ENCODE measurements around the gene PPP4R1. TPM values are rescaled to one million over a fixed set of nuclear protein-coding genes. Genes with fewer than 3 reads are reported as not detected.

Gene PPP4R1
- total and polyA plus RNA-seq, 2 of the 4 experiments (the other 2 are of a cell fraction), result 80.6 to 123 TPM

DNA sequence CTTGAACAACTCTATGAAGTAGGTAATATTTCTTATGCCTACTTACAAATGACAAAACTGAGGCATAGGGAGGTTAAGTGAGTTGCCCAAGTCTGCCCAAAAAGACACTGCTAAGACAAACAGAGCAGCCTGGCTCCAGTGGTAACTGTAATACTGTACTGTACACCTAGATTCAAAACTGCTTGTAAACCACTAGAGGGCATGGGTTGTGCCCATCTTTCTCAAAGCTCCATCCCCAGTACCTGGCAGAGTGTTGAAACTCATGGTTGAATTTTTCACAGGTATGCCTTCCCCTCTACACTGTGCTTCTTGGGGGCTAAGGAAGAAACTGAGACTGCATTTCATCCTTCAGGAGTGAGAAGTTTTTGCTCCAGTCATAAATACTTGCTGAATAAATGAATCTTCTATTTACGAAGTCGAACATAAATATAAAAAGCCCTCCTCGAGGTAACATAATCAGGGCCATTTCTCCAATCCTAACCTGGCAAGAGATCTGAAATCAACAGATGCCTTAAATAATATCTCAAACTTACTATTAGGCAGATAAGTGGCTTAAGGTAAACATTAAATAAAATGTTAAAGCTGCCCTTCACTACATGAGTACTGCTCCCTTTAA lies 2.0 kb downstream of the PPP4R1 start (continued):
- TF ChIP-seq, protein P1, sequence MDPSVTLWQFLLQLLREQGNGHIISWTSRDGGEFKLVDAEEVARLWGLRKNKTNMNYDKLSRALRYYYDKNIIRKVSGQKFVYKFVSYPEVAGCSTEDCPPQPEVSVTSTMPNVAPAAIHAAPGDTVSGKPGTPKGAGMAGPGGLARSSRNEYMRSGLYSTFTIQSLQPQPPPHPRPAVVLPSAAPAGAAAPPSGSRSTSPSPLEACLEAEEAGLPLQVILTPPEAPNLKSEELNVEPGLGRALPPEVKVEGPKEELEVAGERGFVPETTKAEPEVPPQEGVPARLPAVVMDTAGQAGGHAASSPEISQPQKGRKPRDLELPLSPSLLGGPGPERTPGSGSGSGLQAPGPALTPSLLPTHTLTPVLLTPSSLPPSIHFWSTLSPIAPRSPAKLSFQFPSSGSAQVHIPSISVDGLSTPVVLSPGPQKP (IDR thresholded peaks at IDR 0.05; ENCODE audit: borderline replicate concordance, low read depth, low read length), result no peak

DNA sequence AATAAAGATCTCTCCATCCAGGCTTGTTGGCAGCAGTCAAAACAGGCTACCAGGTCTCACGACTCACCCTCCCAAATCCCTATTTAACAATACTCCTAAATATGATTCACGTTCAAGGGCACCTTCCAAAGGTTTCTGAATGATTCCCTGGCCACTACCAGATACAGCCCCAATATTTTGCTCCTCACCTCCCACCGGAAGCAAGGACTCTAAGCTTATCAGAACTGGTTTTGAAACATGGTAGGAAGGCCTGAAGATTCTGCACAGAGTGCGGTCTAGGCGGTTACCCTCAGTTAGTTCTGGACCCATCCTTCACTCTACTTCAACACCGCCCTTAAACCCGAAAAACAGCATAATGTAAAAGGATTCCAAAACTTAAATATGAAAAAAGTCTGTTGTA lies 5.2 kb downstream of the PPP4R1 start:
- H2AK5ac ChIP-seq (ENCODE audit: low read depth, low read length), result peak overlapping the region; percentile 37; the same call in 1 of the 2 replicates
- no peaks in the 10 kb centered on the region for H3K9me3 ChIP-seq (ENCODE audit: control insufficient read depth, insufficient read depth, low read length)
- no peak overlapping the region for H2BK20ac ChIP-seq (ENCODE audit: low read depth, low read length)
- H4K20me1 ChIP-seq (ENCODE audit: insufficient read depth, low read length), result peaks cover 85% of the 10 kb centered on the region
- peaks cover 7% of the 10 kb centered on the region for H3K4me1 ChIP-seq (ENCODE audit: control insufficient read depth, insufficient read depth, low read length)
- ChIA-PET CTCF (interaction anchor here (0.6 kb wide), 1 partner anchor 10 kb away, joined by 3 read pairs; no protein-coding TSS in a partner anchor), POLR2A (ENCODE audit: unreplicated experiment) (no interaction called here)
- H4K8ac ChIP-seq (ENCODE audit: low read depth in 2 of 2, low read length in 2 of 2), result no peak overlapping the region
- peak overlapping the region; percentile 17 for H2BK5ac ChIP-seq (ENCODE audit: low read depth, low read length, poor library complexity, severe bottlenecking)
- H3K18ac ChIP-seq (ENCODE audit: low read depth, low read length), result no peak overlapping the region
- TF ChIP-seq, protein P2, sequence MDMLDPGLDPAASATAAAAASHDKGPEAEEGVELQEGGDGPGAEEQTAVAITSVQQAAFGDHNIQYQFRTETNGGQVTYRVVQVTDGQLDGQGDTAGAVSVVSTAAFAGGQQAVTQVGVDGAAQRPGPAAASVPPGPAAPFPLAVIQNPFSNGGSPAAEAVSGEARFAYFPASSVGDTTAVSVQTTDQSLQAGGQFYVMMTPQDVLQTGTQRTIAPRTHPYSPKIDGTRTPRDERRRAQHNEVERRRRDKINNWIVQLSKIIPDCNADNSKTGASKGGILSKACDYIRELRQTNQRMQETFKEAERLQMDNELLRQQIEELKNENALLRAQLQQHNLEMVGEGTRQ (IDR thresholded peaks at IDR 0.05; ENCODE audit: low read depth, low read length), result no peak
- in situ Hi-C loops (cut with MboI; ENCODE audit: low sequenced_read_pairs) (no loop called here), intact Hi-C loops (cut with micrococcal nuclease) (no loop called here), dilution Hi-C loops (cut with HindIII; ENCODE audit: low sequenced_read_pairs, unreplicated experiment) (no loop called here)
- H3K4me3 ChIP-seq (ENCODE audit: insufficient read depth, low read depth, low read length), result no peak overlapping the region
- H3K14ac ChIP-seq (replicated peaks; ENCODE audit: low read depth, low read length), result no peak overlapping the region; the same call in 1 of the 2 replicates
- H3K4me2 ChIP-seq (ENCODE audit: low read depth, low read length), result peak overlapping the region; percentile 65
- ATAC-seq (ENCODE audit: low read depth), result no peak
- H4K5ac ChIP-seq (ENCODE audit: low read depth, low read length), result no peak overlapping the region
- H3K36me3 ChIP-seq (ENCODE audit: control insufficient read depth, insufficient read depth, low read length), result peaks cover 6% of the 10 kb centered on the region
- no CpG with 5 or more reads among the region's 7 CpGs for WGBS, 2 experiments (ENCODE audit: extremely low coverage in 2 of 2, insufficient read length in 1 of 2)
- no peak overlapping the region for H3K27ac ChIP-seq (ENCODE audit: insufficient read depth, low read length)
- no peak overlapping the region; the same call in 1 of the 2 replicates for H3K23ac ChIP-seq (ENCODE audit: low read depth, low read length)
- H3K9me1 ChIP-seq (ENCODE audit: insufficient read depth, low read length), result peaks cover 16% of the 10 kb centered on the region
- H3K9ac ChIP-seq (ENCODE audit: low read depth, low read length), result no peak overlapping the region
- H3K4ac ChIP-seq (ENCODE audit: low read depth, low read length), result no peak overlapping the region
- no peak for DNase-seq
- H2BK15ac ChIP-seq (ENCODE audit: low read depth, low read length), result no peak overlapping the region
- no peak overlapping the region for H3K56ac ChIP-seq (ENCODE audit: extremely low read depth, insufficient read depth, low read length)
- H2AK9ac ChIP-seq (replicated peaks; ENCODE audit: low read depth, low read length, poor library complexity), result no peak overlapping the region
- no peaks in the 10 kb centered on the region for H3K27me3 ChIP-seq (ENCODE audit: control insufficient read depth, insufficient read depth, low read length)
- H3K79me1 ChIP-seq (ENCODE audit: low read depth in 1 of 2, low read length in 2 of 2), result peaks cover 0 to 46% of the 10 kb centered on the region in 2 experiments; a peak in 2 of 4 replicates
- H2AFZ ChIP-seq (replicated peaks; ENCODE audit: low read length, poor library complexity), result no peak overlapping the region
- no peak overlapping the region for H4K91ac ChIP-seq (ENCODE audit: insufficient read depth, low read depth, low read length)
- no TSS peak for BruUV-seq (replicated peaks)
- H2BK120ac ChIP-seq (ENCODE audit: low read depth, low read length), result no peak overlapping the region
